Cardiac muscle cell (in vitro differentiated cells and primary cell): ENCODE data around the gene IL1R1. TPM values are rescaled to one million over a fixed set of nuclear protein-coding genes. Genes with fewer than 3 reads are reported as not detected.

Experiments used
- DNase-seq, 2 donors: peaks; one replicate each; pipeline versions ENCODE4 v3.0.0 to v3.0.0-alpha.2; 2010 to 2017; ENCODE audit warnings: low read depth in 1 of 2, low spot score in 1 of 2
- H3K27ac ChIP-seq: fragments of 200-600 bp; sonication (generic); 2 replicates; pipeline ENCODE4 v1.5.1; 2016
- H3K27me3 ChIP-seq: fragments of 200-600 bp; sonication (generic); 2 replicates; pipeline ENCODE4 v1.6.0; 2016; ENCODE audit warnings: control low read depth
- H3K36me3 ChIP-seq: fragments of 200-600 bp; sonication (generic); 2 replicates; pipeline ENCODE4 v1.5.1; 2016; ENCODE audit warnings: control low read depth
- H3K4me1 ChIP-seq: fragments of 200-600 bp; sonication (generic); 2 replicates; pipeline ENCODE4 v1.8.1; 2017; ENCODE audit warnings: low read depth, mild to moderate bottlenecking, mixed run types
- H3K4me3 ChIP-seq: fragments of 200-600 bp; sonication (generic); 2 replicates; pipeline ENCODE4 v1.5.1; 2016; ENCODE audit warnings: mild to moderate bottlenecking
- H3K9me3 ChIP-seq: fragments of 200-600 bp; sonication (generic); 2 replicates; pipeline ENCODE4 v1.5.1; 2017; ENCODE audit warnings: low read depth, mild to moderate bottlenecking, control low read depth
- polyA plus RNA-seq: library from polyadenylated mRNA; unstranded; fragments of >200 nt; fragmentation: Nextera tagmentation; extraction: Ambion mirVana; gene quantifications from 2 replicates; pipeline ENCODE4 v1.2.1, GENCODE V29; 2016
- total RNA-seq: library from RNA; depleted of rRNA; stranded (reverse); fragments of >200 nt; gene quantifications from 2 replicates; pipeline ENCODE4 v1.2.3, GENCODE V29; 2016
- TF ChIP-seq, protein P1 (sequence below): IDR thresholded peaks from 2 replicates; pipeline ENCODE4 v1.5.1; 2012; ENCODE audit warnings: low read depth, mild to moderate bottlenecking, low read length

IL1R1 gene
- total and polyA plus RNA-seq, 2 experiments from 2014 or later = 0.18 to 1.4 TPM

DNA sequence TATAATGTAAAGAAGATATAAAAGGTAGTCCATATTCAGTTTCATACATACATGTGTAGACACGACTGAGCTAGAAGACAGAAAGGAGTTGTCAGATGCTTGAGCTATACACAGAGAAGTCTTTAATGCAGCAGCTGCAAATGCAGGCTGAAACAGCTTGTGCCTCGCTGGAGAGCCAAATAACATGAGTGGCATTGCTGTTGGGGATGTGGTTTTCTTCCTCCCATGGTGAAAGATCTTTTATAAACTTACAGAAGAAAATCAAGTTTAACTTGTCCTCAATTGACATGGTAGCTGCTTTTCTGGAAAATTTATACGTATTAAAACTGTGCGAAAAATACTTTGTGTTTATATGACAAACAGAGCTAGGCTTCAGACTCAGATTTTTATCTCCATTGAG lies 16.4 kb upstream of the IL1R1 start:
- no peaks in the 10 kb centered on the region for H3K36me3 ChIP-seq
- TF ChIP-seq, protein P1, sequence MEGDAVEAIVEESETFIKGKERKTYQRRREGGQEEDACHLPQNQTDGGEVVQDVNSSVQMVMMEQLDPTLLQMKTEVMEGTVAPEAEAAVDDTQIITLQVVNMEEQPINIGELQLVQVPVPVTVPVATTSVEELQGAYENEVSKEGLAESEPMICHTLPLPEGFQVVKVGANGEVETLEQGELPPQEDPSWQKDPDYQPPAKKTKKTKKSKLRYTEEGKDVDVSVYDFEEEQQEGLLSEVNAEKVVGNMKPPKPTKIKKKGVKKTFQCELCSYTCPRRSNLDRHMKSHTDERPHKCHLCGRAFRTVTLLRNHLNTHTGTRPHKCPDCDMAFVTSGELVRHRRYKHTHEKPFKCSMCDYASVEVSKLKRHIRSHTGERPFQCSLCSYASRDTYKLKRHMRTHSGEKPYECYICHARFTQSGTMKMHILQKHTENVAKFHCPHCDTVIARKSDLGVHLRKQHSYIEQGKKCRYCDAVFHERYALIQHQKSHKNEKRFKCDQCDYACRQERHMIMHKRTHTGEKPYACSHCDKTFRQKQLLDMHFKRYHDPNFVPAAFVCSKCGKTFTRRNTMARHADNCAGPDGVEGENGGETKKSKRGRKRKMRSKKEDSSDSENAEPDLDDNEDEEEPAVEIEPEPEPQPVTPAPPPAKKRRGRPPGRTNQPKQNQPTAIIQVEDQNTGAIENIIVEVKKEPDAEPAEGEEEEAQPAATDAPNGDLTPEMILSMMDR = no peak
- no peak for DNase-seq
- peaks cover 11% of the 10 kb centered on the region for H3K4me1 ChIP-seq
- H3K4me3 ChIP-seq = no peak overlapping the region
- no peak overlapping the region for H3K27ac ChIP-seq
- no peaks in the 10 kb centered on the region for H3K9me3 ChIP-seq
- H3K27me3 ChIP-seq = no peaks in the 10 kb centered on the region

DNA sequence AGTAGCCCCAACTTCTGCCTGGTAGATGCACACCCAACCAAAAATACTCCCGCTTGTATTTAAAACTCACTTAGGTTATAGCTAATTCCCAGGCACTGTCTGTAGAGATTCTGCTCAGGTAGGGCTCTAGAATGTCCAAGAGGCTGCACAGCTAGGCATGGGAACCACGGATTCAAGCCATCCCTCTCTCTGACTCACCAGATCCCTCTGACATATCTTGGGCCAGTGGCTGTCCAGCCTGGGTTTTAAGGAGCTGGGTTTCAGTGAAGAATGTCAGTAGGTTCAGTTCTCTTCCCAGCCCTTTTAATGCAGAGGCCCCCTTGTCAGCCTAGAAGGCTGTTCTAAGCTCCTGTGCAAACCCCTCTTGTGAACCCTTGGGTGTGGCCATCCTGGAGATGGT lies 15.9 kb upstream of the IL1R1 start:
- no peaks in the 10 kb centered on the region for H3K27me3 ChIP-seq
- TF ChIP-seq, protein P1 = no peak
- no peak overlapping the region for H3K4me3 ChIP-seq
- no peak overlapping the region for H3K27ac ChIP-seq
- H3K36me3 ChIP-seq = no peaks in the 10 kb centered on the region
- H3K4me1 ChIP-seq = peaks cover 11% of the 10 kb centered on the region
- H3K9me3 ChIP-seq = no peaks in the 10 kb centered on the region
- no peak for DNase-seq

DNA sequence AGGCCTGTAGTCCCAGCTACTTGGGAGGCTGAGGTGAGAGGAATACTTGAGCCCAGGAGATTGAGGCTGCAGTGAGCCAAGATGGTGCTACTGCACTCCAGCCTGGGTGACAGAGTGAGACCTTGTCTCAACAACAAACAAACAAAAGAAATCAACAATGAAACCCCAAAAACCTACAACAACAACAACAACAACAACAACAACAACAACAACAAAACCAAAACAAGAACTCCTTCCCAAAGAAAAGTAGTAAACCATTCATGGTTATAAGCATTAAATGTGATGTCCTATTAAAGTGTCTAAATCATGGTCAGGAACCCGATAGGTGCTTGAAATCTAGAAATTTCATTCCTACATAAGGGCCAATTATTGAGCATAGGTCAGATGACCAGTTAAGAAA lies 13.5 kb upstream of the IL1R1 start:
- Histone ChIP-seq H3K9me3 (no peaks in the 10 kb centered on the region), H3K4me1 (peaks cover 11% of the 10 kb centered on the region), H3K36me3 (no peaks in the 10 kb centered on the region), H3K27ac (no peak overlapping the region), H3K4me3 (no peak overlapping the region), H3K27me3 (no peaks in the 10 kb centered on the region)
- TF ChIP-seq, protein P1 = no peak
- DNase-seq = no peak

DNA sequence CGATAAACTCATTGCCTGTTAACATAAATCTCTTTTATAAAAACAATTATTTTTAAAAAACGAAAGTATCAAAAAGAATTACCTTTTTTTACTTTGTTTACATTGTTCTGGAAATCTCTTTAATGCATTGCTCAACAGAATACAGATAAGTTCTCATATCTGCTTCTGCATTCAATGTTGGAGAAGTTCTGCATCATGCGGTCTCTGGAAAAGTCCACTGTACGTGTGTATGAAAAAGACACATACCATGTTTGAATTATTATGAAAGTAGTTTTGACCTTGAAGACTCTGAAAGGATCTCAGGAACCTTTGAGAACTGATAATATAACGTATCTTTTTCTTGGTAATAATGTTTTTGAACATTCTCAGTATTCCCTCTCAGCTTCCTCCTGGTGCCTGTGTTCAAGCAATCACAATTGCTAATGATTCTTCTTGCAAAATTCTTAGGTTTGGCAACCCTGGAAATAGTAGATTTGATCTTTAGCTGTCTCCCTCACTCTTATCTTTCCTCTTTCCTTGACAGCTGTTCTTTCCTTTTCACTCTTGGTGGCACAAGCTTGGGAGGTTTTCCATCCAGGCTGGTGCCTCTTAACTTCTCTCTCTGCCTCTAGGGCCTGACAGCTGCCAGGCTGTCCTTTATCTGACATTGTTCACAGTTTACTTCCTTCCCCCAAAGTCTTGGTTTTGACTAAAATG lies 12.4 kb upstream of the IL1R1 start:
- H3K4me1 ChIP-seq = peaks cover 11% of the 10 kb centered on the region
- H3K36me3 ChIP-seq = no peaks in the 10 kb centered on the region
- no peak for DNase-seq
- H3K4me3 ChIP-seq = no peak overlapping the region
- H3K9me3 ChIP-seq = no peaks in the 10 kb centered on the region
- H3K27me3 ChIP-seq = no peaks in the 10 kb centered on the region
- no peak overlapping the region for H3K27ac ChIP-seq
- TF ChIP-seq, protein P1 = no peak

DNA sequence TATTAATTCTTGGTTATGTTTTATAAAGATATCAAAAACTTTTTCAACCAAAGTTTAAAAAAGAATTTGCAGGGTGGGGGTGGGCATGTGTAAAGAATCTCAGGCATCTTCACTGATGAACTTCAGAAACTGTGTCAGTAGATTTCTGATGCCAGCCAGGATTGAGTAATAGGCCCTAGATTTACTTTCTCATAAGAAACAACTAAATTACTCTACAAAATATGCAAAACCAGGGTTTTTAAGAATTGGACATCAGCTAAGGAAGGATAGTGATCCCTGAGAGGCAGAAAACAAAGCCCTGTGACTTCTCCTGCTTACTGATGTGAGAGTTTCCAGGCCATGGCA lies 11.9 kb upstream of the IL1R1 start:
- H3K9me3 ChIP-seq = no peaks in the 10 kb centered on the region
- DNase-seq = no peak
- peaks cover 11% of the 10 kb centered on the region for H3K4me1 ChIP-seq
- H3K4me3 ChIP-seq = no peak overlapping the region
- no peaks in the 10 kb centered on the region for H3K27me3 ChIP-seq
- TF ChIP-seq, protein P1 = no peak
- H3K36me3 ChIP-seq = no peaks in the 10 kb centered on the region
- H3K27ac ChIP-seq = no peak overlapping the region

DNA sequence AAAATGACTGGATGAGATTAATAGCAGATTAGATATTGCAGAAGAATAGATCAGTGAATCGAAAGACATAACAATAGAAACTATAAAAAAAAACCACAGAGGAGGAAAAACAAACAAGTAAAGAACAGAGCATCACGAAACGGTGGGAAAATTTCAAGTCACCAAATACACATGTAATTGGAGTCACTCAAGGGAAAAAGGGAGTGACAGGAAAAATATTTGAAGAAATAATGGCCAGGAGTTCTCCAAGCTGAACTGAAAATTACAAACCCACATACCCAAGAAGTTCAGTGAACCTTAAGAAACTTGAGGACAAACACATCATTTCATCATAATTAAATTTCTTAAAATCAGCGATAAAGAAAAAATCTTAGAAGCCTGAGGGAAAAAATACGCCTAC lies 11.0 kb upstream of the IL1R1 start:
- Histone ChIP-seq H3K4me3 (no peak overlapping the region), H3K36me3 (no peaks in the 10 kb centered on the region), H3K27me3 (no peaks in the 10 kb centered on the region), H3K4me1 (peaks cover 11% of the 10 kb centered on the region), H3K9me3 (no peaks in the 10 kb centered on the region), H3K27ac (no peak overlapping the region)
- TF ChIP-seq, protein P1 = no peak
- no peak for DNase-seq
